SK-N-SH treated with all-trans-retinoic acid at 6 μM for 48 hours (cell line): ENCODE data around the gene SHOX.

Experiments used
- ATAC-seq: fragments of 200-7000 bp; cut with Tn5 transposase; 3 replicates; pipeline ENCODE4 v1.9.1; 2020; ENCODE audit warnings: mild to moderate bottlenecking, moderate library complexity
- ARNTL ChIP-seq: fragments of 450-650 bp; formaldehyde crosslinking; IDR thresholded peaks from 2 replicates; pipeline ENCODE4 v1.5.0; 2020; ENCODE audit warnings: low read depth, mild to moderate bottlenecking, moderate library complexity, borderline replicate concordance
- BACH2 ChIP-seq: fragments of 250-450 bp; sonication (Bioruptor Pico); IDR thresholded peaks from 2 replicates; pipeline ENCODE4 v1.9.0; 2021; ENCODE audit warnings: mild to moderate bottlenecking, borderline replicate concordance
- CSDC2 ChIP-seq: fragments of 250-450 bp; sonication (Bioruptor Pico); IDR thresholded peaks from 2 replicates; pipeline ENCODE4 v1.5.0; 2020; ENCODE audit warnings: mild to moderate bottlenecking, moderate library complexity
- CSRNP3 ChIP-seq: fragments of 250-450 bp; sonication (Bioruptor Pico); IDR thresholded peaks from 2 replicates; pipeline ENCODE4 v1.5.1; 2021; ENCODE audit warnings: mild to moderate bottlenecking, moderate library complexity
- ESRRG ChIP-seq: fragments of 250-450 bp; sonication (Bioruptor Pico); IDR thresholded peaks from 2 replicates; pipeline ENCODE4 v1.6.1; 2021; ENCODE audit warnings: mild to moderate bottlenecking
- ISL1 ChIP-seq: fragments of 250-450 bp; sonication (Bioruptor Pico); IDR thresholded peaks from 2 replicates; pipeline ENCODE4 v2.1.2; 2022; ENCODE audit warnings: mild to moderate bottlenecking, moderate library complexity
- OSR1 ChIP-seq: fragments of 250-450 bp; sonication (Bioruptor Pico); IDR thresholded peaks from 2 replicates; pipeline ENCODE4 v1.8.0; 2022; ENCODE audit warnings: moderate library complexity, mild to moderate bottlenecking, inconsistent platforms
- PPARA ChIP-seq: fragments of 250-450 bp; sonication (Bioruptor Pico); IDR thresholded peaks from 2 replicates; pipeline ENCODE4 v1.5.0; 2020; ENCODE audit warnings: mild to moderate bottlenecking, borderline replicate concordance
- RARB ChIP-seq: fragments of 250-450 bp; sonication (Bioruptor Pico); IDR thresholded peaks from 2 replicates; pipeline ENCODE4 v1.8.0; 2021; ENCODE audit warnings: mild to moderate bottlenecking, moderate library complexity
- TCF4 ChIP-seq: fragments of 250-450 bp; sonication (Bioruptor Pico); IDR thresholded peaks from 2 replicates; pipeline ENCODE4 v1.8.0; 2021; ENCODE audit warnings: mild to moderate bottlenecking, moderate library complexity, borderline replicate concordance
- TOX ChIP-seq: fragments of 250-450 bp; sonication (Bioruptor Pico); IDR thresholded peaks from 2 replicates; pipeline ENCODE4 v1.8.0; 2021; ENCODE audit warnings: mild to moderate bottlenecking, moderate library complexity, borderline replicate concordance
- ZC3H10 ChIP-seq: fragments of 250-450 bp; sonication (Bioruptor Pico); IDR thresholded peaks from 2 replicates; pipeline ENCODE4 v1.5.1; 2021; ENCODE audit warnings: mild to moderate bottlenecking, moderate library complexity
- ZFP3 ChIP-seq: fragments of 250-450 bp; sonication (Bioruptor Pico); IDR thresholded peaks from 2 replicates; pipeline ENCODE4 v1.5.0; 2020; ENCODE audit warnings: mild to moderate bottlenecking, moderate library complexity
- ZFP30 ChIP-seq: fragments of 450-650 bp; formaldehyde crosslinking; IDR thresholded peaks from 2 replicates; pipeline ENCODE4 v1.5.0; 2022; ENCODE audit warnings: mild to moderate bottlenecking, moderate library complexity
- ZNF565 ChIP-seq: fragments of 450-650 bp; formaldehyde crosslinking; conservative IDR thresholded peaks from 2 replicates; pipeline ENCODE4 v1.5.0; 2020; ENCODE audit warnings: low read depth, mild to moderate bottlenecking, moderate library complexity
- ZNF70 ChIP-seq: fragments of 450-650 bp; formaldehyde crosslinking; IDR thresholded peaks from 2 replicates; pipeline ENCODE4 v1.5.0; 2020; ENCODE audit warnings: mild to moderate bottlenecking, moderate library complexity
- ZNF8 ChIP-seq: fragments of 450-650 bp; formaldehyde crosslinking; IDR thresholded peaks from 2 replicates; pipeline ENCODE4 v1.5.0; 2020; ENCODE audit warnings: mild to moderate bottlenecking, moderate library complexity
- TF ChIP-seq, protein P1 (sequence below): fragments of 250-450 bp; sonication (Bioruptor Pico); IDR thresholded peaks from 2 replicates; pipeline ENCODE4 v1.8.0; 2020; ENCODE audit warnings: mild to moderate bottlenecking, moderate library complexity, borderline replicate concordance
- TF ChIP-seq, protein P2 (sequence below): fragments of 250-450 bp; sonication (Bioruptor Pico); IDR thresholded peaks from 2 replicates; pipeline ENCODE4 v1.8.0; 2021; ENCODE audit warnings: low read depth, mild to moderate bottlenecking, moderate library complexity, borderline replicate concordance
- TF ChIP-seq, protein P3 (sequence below): fragments of 250-450 bp; sonication (Bioruptor Pico); IDR thresholded peaks from 2 replicates; pipeline ENCODE4 v1.5.0; 2020; ENCODE audit warnings: mild to moderate bottlenecking, moderate library complexity
- TF ChIP-seq, protein P4 (sequence below): fragments of 250-450 bp; sonication (Bioruptor Pico); IDR thresholded peaks from 2 replicates; pipeline ENCODE4 v1.5.1; 2020; ENCODE audit warnings: low read depth, mild to moderate bottlenecking, moderate library complexity

SHOX gene

DNA sequence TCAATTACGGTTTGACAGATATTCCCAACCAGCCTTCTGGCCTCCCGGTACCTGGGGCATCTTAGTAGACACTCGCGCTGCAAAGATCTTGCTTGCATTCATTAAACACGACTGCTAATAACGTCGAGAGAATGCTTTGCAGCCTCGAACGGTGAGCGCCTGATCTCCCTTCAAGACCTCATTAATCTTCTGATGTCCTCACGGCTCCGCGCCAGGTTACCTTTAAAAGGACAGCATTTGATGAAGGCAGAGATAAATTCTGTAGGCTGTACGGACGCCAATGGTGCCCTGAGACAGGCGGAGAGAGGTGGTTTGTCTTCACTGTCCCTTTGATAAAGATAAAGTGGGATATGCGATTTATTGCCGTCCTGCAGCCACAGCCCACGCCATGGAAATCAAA is 64.2 kb downstream of the SHOX start (continued):
- TF ChIP-seq, protein P1, sequence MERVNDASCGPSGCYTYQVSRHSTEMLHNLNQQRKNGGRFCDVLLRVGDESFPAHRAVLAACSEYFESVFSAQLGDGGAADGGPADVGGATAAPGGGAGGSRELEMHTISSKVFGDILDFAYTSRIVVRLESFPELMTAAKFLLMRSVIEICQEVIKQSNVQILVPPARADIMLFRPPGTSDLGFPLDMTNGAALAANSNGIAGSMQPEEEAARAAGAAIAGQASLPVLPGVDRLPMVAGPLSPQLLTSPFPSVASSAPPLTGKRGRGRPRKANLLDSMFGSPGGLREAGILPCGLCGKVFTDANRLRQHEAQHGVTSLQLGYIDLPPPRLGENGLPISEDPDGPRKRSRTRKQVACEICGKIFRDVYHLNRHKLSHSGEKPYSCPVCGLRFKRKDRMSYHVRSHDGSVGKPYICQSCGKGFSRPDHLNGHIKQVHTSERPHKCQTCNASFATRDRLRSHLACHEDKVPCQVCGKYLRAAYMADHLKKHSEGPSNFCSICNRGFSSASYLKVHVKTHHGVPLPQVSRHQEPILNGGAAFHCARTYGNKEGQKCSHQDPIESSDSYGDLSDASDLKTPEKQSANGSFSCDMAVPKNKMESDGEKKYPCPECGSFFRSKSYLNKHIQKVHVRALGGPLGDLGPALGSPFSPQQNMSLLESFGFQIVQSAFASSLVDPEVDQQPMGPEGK, result no peak
- TF ChIP-seq ARNTL, result no peak

- ATAC-seq, result no peak
- TF ChIP-seq ZC3H10 (CRISPR knock-in tag) (no peak), OSR1 (CRISPR knock-in tag) (no peak)
- TF ChIP-seq, all 23 proteins: peak for 0
Observed at GRCh38 chrX:698206-698605, 67.6 kb downstream of the SHOX start.

DNA sequence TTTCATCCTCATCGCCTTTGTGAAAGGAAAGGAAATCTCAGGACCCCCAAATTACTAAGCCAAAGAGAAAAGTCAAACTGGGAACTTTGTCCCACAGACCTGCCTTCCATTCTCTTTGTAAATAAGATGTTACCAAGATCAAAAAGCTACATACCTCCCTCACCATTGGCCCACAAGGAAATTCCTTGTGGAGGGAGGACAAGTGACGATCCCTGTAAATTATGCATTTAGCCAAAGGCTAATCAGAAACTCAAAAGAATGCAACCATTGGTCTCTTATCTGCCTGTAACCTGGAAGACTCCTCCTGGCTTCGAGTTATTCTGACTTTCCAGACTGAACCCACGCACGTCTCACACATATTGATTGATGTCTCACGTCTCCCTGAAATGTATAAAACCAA is 70.3 kb downstream of the SHOX start:
- no peak for ATAC-seq
- TF ChIP-seq ESRRG (CRISPR knock-in tag), result no peak
- no peak for TF ChIP-seq ZC3H10 (CRISPR knock-in tag)
- TF ChIP-seq BACH2 (CRISPR knock-in tag), result no peak
- no peak for TF ChIP-seq ZNF565
- TF ChIP-seq TCF4 (CRISPR knock-in tag), result no peak
- TF ChIP-seq ZNF70 (CRISPR knock-in tag), result no peak
- TF ChIP-seq ZFP3 (CRISPR knock-in tag), result no peak
- no peak for TF ChIP-seq ARNTL
- TF ChIP-seq OSR1 (CRISPR knock-in tag), result no peak
- no peak for TF ChIP-seq PPARA (CRISPR knock-in tag)
- TF ChIP-seq ISL1 (CRISPR knock-in tag), result no peak
- no peak for TF ChIP-seq RARB (CRISPR knock-in tag)
- TF ChIP-seq ZNF8 (CRISPR knock-in tag), result no peak

GRCh38 chrX:701673-702072 is 71.1 kb downstream of the SHOX start:
- no peak for ATAC-seq
- no peak for TF ChIP-seq CSRNP3 (CRISPR knock-in tag)
- TF ChIP-seq, protein P2, sequence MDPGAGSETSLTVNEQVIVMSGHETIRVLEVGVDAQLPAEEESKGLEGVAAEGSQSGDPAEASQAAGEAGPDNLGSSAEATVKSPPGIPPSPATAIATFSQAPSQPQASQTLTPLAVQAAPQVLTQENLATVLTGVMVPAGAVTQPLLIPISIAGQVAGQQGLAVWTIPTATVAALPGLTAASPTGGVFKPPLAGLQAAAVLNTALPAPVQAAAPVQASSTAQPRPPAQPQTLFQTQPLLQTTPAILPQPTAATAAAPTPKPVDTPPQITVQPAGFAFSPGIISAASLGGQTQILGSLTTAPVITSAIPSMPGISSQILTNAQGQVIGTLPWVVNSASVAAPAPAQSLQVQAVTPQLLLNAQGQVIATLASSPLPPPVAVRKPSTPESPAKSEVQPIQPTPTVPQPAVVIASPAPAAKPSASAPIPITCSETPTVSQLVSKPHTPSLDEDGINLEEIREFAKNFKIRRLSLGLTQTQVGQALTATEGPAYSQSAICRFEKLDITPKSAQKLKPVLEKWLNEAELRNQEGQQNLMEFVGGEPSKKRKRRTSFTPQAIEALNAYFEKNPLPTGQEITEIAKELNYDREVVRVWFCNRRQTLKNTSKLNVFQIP, result no peak
- TF ChIP-seq TOX (CRISPR knock-in tag), result no peak

GRCh38 chrX:703466-703865 is 72.9 kb downstream of the SHOX start:
- no peak for ATAC-seq
- no peak for TF ChIP-seq TOX (CRISPR knock-in tag)
- TF ChIP-seq ARNTL, result no peak
- TF ChIP-seq ZFP30 (CRISPR knock-in tag), result no peak
- TF ChIP-seq CSRNP3 (CRISPR knock-in tag), result no peak
- TF ChIP-seq, protein P3, sequence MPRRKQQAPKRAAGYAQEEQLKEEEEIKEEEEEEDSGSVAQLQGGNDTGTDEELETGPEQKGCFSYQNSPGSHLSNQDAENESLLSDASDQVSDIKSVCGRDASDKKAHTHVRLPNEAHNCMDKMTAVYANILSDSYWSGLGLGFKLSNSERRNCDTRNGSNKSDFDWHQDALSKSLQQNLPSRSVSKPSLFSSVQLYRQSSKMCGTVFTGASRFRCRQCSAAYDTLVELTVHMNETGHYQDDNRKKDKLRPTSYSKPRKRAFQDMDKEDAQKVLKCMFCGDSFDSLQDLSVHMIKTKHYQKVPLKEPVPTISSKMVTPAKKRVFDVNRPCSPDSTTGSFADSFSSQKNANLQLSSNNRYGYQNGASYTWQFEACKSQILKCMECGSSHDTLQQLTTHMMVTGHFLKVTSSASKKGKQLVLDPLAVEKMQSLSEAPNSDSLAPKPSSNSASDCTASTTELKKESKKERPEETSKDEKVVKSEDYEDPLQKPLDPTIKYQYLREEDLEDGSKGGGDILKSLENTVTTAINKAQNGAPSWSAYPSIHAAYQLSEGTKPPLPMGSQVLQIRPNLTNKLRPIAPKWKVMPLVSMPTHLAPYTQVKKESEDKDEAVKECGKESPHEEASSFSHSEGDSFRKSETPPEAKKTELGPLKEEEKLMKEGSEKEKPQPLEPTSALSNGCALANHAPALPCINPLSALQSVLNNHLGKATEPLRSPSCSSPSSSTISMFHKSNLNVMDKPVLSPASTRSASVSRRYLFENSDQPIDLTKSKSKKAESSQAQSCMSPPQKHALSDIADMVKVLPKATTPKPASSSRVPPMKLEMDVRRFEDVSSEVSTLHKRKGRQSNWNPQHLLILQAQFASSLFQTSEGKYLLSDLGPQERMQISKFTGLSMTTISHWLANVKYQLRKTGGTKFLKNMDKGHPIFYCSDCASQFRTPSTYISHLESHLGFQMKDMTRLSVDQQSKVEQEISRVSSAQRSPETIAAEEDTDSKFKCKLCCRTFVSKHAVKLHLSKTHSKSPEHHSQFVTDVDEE (CRISPR knock-in tag), result no peak
- no peak for TF ChIP-seq CSDC2 (CRISPR knock-in tag)
- TF ChIP-seq RARB (CRISPR knock-in tag), result no peak
- TF ChIP-seq, protein P4, sequence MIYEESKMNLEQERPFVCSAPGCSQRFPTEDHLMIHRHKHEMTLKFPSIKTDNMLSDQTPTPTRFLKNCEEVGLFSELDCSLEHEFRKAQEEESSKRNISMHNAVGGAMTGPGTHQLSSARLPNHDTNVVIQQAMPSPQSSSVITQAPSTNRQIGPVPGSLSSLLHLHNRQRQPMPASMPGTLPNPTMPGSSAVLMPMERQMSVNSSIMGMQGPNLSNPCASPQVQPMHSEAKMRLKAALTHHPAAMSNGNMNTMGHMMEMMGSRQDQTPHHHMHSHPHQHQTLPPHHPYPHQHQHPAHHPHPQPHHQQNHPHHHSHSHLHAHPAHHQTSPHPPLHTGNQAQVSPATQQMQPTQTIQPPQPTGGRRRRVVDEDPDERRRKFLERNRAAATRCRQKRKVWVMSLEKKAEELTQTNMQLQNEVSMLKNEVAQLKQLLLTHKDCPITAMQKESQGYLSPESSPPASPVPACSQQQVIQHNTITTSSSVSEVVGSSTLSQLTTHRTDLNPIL, result no peak
